GM21619 (cell line): ENCODE results near the gene USP11.
A peak's percentile ranks its signal among the peaks of the same experiment; 100 is the strongest.

Experiments
- ATAC-seq: cut with Tn5 transposase; IDR thresholded peaks from one replicate; pipeline ENCODE4 v1.9.1; 2021; ENCODE audit not compliant: unreplicated experiment

The USP11 gene

GRCh38 chrX:47202877-47203276, 29.9 kb upstream of the USP11 start:
- ATAC-seq = no peak

- ATAC-seq = no peak
These were observed 27.8 kb upstream of the USP11 start for GRCh38 chrX:47204970-47205369.

- no peak for ATAC-seq
These were observed 26.5 kb upstream of the USP11 start for GRCh38 chrX:47206316-47206715.

- ATAC-seq = no peak
These were observed 24.7 kb upstream of the USP11 start for GRCh38 chrX:47208108-47208507.

DNA sequence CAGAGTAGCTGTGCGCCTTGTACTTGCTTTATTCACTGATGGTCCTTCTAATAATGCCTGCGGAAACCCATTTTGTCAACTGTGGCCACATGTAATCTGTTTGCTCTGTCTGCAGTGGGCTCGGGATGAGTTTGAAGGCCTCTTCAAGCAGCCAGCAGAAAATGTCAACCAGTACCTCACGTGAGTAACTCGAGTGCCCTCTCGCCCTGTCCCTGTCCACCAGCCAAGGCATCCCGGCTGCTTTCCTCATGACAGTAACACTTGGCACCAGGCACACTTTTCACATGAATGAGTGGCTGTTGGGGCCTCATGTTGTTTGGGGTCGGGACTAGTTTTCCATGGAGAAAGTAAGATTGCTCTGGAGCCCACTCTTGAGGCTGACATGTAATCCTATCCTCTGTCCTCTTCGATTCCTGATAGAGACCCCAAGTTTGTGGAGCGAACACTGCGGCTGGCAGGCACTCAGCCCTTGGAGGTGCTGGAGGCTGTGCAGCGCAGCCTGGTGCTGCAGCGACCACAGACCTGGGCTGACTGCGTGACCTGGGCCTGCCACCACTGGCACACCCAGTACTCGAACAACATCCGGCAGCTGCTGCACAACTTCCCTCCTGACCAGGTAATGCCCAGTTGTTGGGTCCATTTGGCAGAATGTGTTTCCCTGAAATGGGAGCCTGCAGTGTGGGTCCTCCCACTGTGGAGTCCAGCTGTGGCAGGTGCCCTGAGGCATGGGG, 23.1 kb upstream of the USP11 start:
- no peak for ATAC-seq

GRCh38 chrX:47210661-47211425, 22.0 kb upstream of the USP11 start:
- ATAC-seq = no peak

DNA sequence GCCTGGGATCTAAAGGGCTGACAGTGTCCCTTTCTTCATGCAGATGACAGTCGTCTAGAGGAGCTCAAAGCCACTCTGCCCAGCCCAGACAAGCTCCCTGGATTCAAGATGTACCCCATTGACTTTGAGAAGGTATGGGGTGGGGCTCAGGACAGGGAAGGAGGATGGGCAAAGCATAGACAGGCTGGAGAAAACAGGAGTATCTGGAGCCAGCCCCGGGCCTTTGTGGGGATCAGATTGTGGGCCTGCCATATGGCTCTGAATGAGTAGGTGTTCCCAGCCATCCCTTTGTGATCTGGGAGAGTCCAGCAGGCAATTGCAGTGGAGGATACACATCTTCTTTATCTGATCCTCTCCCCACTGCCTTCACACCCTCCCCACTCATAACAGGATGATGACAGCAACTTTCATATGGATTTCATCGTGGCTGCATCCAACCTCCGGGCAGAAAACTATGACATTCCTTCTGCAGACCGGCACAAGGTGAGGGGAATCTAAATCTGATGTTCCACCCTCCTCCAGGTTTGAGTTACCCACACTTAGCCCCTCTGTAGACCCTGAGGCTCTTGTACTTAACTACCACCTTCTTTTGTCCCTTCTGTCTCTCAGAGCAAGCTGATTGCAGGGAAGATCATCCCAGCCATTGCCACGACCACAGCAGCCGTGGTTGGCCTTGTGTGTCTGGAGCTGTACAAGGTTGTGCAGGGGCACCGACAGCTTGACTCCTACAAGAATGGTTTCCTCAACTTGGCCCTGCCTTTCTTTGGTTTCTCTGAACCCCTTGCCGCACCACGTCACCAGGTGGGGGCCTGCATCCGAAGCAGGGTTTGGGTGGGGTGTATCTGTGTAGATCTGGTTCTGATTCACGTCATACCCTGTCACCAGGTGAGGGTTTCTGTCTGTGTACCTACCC, 20.2 kb upstream of the USP11 start:
- ATAC-seq = no peak

- ATAC-seq = no peak
These were observed 18.3 kb upstream of the USP11 start for GRCh38 chrX:47214435-47215077.

- ATAC-seq = no peak
These were observed 17.4 kb upstream of the USP11 start for GRCh38 chrX:47215291-47215900.

DNA sequence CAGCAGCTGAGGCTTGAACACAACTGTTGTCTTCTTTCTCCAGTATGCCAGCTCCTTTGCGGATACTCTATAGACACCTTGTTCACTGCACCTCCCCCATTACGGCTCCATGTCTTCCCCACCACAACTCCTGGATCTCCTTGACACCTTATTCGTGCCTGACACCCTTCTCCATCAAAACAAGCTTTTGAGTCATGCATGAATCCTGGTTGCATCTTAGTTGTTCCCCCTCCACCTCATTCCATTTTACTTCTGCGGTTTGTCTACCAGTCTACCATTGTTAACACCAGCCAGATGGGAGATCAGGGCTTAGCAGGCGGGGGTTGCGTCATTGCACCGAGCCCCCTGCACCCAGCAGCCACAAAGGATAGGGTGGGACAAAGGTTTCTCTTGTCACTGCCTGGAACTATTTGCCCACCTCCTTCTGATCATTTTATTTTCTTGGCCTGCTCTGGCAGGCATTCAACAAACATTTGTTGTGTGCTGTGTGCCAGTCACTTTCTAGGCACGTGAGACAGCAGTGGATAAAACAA, 16.4 kb upstream of the USP11 start:
- ATAC-seq = no peak

DNA sequence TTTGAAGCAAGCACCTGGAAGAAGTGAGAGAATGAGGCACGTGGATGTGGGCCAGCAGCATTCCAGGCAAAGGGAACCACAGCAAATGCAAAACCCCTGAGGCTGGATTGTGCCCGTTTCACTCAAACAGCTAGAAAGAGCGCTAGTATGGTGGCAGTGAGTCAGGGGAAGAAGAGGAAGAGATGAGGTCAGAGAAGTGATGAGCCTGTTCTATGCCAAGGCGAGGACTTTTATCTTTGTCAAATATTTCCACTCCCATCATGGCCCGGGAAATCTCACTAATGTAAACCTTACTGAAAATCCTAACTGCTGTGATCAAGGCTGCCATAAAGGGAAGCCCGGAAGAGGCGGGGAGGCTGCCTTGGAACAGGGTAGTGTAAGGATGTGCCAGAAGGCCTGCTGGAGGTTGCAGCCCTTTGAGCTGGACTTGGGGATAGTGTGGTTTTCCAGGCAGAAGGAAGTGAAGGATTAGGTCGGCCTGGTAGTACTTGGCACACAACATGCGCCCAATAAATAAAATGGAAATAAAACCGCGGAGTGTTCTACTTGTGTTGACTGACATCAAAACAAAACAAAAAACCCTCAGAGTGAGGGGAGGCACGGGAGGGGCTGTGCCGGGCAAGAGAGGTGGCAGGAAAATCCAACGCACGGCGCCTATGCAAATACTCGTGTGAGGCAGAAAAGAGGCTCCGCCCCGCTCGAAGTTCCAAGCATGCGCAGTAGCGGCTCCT, 15.5 kb upstream of the USP11 start:
- no peak for ATAC-seq

DNA sequence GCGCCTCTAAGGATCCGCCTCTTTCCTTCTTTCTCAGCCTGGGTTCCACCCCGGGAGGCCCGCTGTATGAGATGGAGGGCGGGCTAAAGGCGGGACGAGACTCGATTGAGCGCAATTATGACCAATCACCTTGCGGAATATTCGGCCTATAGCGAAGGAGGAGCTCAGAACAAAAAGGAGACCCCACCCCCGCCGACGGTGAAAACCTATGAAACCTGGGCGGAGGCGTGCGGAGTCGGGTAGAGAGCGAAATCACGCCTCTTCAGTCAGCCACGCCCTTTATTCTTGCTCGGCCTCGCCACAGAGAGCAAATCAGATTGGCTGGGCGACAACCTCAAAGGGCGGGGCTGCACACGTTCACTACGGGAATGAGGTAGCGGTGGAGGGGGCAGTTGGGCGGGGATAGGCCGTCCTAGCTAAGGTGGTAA, 14.9 kb upstream of the USP11 start:
- ATAC-seq = peak; percentile 83

DNA sequence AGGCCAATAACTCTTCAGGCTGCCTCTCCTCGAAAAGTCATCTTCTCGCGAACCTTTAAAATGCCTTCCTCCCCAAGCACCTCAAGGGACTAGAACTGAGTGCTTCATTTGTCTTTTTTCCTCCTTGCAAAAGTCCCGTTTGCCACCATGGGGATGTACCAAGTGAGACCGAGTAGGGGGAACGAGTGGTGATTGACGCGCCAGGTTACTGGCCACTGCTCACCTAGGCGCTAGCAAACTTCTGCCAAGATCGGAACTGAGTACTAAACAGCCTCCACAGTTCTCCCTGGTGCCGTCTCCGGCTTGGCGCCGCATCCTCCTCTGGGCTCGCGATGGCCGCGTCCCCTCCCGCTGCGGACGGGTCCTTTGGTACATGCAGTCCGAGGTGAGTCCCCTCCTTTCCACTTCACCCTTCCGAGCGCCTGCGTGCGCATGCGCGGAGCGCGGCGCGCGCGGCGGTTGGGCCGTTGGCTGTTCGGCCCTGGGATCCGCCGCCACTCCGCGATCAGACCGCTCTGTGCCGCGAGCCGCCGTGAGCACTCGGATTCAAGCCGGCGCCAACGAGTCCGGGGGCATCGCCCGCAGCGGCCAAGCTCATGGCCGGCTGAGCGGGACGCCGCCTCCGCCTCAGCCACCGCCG, 14.4 kb upstream of the USP11 start, which contains the start of gene CDK16:
Gene CDK16, plus strand, starts transcription at position 402 of the 640 bp plus-strand sequence. CDS start 4,877 bp downstream, outside the sequence.
- ATAC-seq = peak; percentile 31

DNA sequence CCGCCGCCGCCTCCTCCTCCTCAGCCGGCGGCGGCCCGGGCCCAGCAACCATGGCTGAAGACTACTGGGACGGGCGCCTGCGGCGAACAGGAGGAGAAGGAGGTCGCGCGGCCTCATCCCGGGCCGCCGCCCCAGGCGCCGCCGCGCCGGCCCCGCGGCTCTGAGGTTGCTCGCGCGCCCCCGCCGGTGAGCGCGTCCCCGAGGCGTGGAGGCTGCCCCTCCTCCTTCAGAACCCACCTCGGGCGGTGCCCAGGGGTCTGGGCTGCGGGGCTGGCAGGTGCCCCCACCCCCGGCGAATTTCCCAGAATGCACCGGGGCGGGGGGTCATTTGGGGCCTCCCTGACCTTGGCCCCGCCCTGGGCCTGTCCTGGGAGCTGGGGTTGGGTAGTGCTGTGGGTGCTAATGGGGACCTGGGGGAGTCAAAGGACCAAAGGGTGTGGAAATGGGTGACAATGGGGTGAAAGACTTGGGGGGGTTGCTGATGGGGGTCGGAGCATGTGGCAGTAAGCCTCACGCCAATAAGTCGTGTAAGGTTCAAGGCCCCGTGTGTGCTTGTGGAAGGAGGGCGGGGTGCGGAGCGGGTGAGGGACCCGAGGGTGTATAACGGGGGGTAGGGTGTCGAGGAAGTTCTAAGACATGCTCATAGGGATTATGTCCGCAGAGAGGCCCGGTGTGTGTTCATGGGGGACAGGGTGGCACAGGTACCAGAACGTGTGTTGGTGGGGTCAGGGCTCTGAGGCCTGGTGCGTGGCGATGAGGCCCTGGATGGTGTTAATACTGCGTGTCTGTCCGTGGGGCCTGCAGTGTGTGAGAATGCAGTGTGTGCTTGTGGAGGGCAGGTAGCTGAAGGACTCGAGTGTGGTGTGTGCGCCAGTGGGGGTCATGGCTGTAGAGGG, 13.6 kb upstream of the USP11 start:
- ATAC-seq = no peak

- ATAC-seq = no peak
These were observed 11.1 kb upstream of the USP11 start for GRCh38 chrX:47221756-47222155.

GRCh38 chrX:47222751-47223350, 10.0 kb upstream of the USP11 start:
- ATAC-seq = no peak

- ATAC-seq = no peak
These were observed 9.1 kb upstream of the USP11 start for GRCh38 chrX:47223476-47224250.
